Right renal cortex interstitium (tissue), 3 donors: ENCODE data around the gene PACSIN3. TPM values are rescaled to one million over a fixed set of nuclear protein-coding genes. Genes with fewer than 3 reads are reported as not detected.

Experiments used
- DNase-seq, 3 donors: peaks; one replicate each; pipeline ENCODE4 v3.0.0-alpha.2; 2013; ENCODE audit warnings: low read depth in 3 of 3, low spot score in 2 of 3
- polyA plus RNA-seq, 3 donors: library from polyadenylated mRNA; unstranded; fragments of 120-200 nt; gene quantifications; one replicate each; pipeline ENCODE4 v1.2.1, GENCODE V29; 2013; ENCODE audit not compliant: insufficient read length in 3 of 3

The PACSIN3 gene
- polyA plus RNA-seq, 3 donors: 27.2 to 34.3 (median 33.4) TPM

GRCh38 chr11:47154616-47155570 lies 31.3 kb downstream of the PACSIN3 start:
- no peak for DNase-seq

GRCh38 chr11:47152953-47153950 lies 33.0 kb downstream of the PACSIN3 start:
- DNase-seq: peak; percentile 52 to 62 (median 59)

- DNase-seq: no peak
Observed at GRCh38 chr11:47152126-47152952, 33.9 kb downstream of the PACSIN3 start.

GRCh38 chr11:47149782-47150181 lies 36.5 kb downstream of the PACSIN3 start:
- DNase-seq: no peak

GRCh38 chr11:47148903-47149531 lies 37.2 kb downstream of the PACSIN3 start:
- no peak for DNase-seq

GRCh38 chr11:47148270-47148669 lies 38.0 kb downstream of the PACSIN3 start:
- DNase-seq: no peak

GRCh38 chr11:47147681-47148080 lies 38.6 kb downstream of the PACSIN3 start:
- no peak for DNase-seq

GRCh38 chr11:47147250-47147649 lies 39.0 kb downstream of the PACSIN3 start:
- DNase-seq: no peak

GRCh38 chr11:47144541-47144940 lies 41.7 kb downstream of the PACSIN3 start:
- no peak for DNase-seq

- no peak for DNase-seq
Observed at GRCh38 chr11:47143322-47143721, 42.9 kb downstream of the PACSIN3 start.

- DNase-seq: no peak
Observed at GRCh38 chr11:47139878-47140277, 46.4 kb downstream of the PACSIN3 start.

- no peak for DNase-seq
Observed at GRCh38 chr11:47137476-47137875, 48.8 kb downstream of the PACSIN3 start.

GRCh38 chr11:47136921-47137320 lies 49.3 kb downstream of the PACSIN3 start:
- no peak for DNase-seq

- no peak for DNase-seq
Observed at GRCh38 chr11:47136327-47136726, 49.9 kb downstream of the PACSIN3 start.

- DNase-seq: no peak
Observed at GRCh38 chr11:47132981-47133380, 53.3 kb downstream of the PACSIN3 start.

GRCh38 chr11:47132490-47132889 lies 53.7 kb downstream of the PACSIN3 start:
- no peak for DNase-seq

- DNase-seq: no peak
Observed at GRCh38 chr11:47131136-47131535, 55.1 kb downstream of the PACSIN3 start.

GRCh38 chr11:47130543-47130942 lies 55.7 kb downstream of the PACSIN3 start:
- DNase-seq: no peak
